IPS DF 6.9 (cell line): ENCODE data around the gene IL2RA.

ENCODE experiments used
- DNase-seq: peaks from one replicate; pipeline ENCODE4 v3.0.0-alpha.2; 2013; ENCODE audit warnings: low read depth, low spot score
- H3K27ac ChIP-seq: one replicate; pipeline ENCODE4 v1.5.1; 2013; ENCODE audit warnings: low read length, control low read depth
- H3K27me3 ChIP-seq: 2 replicates; pipeline ENCODE4 v1.6.1; 2013; ENCODE audit warnings: mild to moderate bottlenecking, low read length; ENCODE audit not compliant: control insufficient read depth, insufficient read depth
- H3K36me3 ChIP-seq: 2 replicates; pipeline ENCODE4 v1.6.1; 2013; ENCODE audit warnings: low read length; ENCODE audit not compliant: control insufficient read depth, insufficient read depth
- H3K4me1 ChIP-seq: 2 replicates; pipeline ENCODE4 v1.6.1; 2013; ENCODE audit warnings: low read length; ENCODE audit not compliant: control insufficient read depth, insufficient read depth
- H3K4me3 ChIP-seq: 2 replicates; pipeline ENCODE4 v1.5.1; 2013; ENCODE audit warnings: mild to moderate bottlenecking, low read length
- H3K9me3 ChIP-seq: 2 replicates; pipeline ENCODE4 v1.6.1; 2013; ENCODE audit warnings: low read length, inconsistent platforms; ENCODE audit not compliant: control insufficient read depth, insufficient read depth
- WGBS: extraction: QIAGEN DNeasy Blood & Tissue Kit; methylation state at CpG from one replicate; pipeline ENCODE4 v1.1.7; 2013; ENCODE audit warnings: mixed read lengths, missing lambda C conversion rate; ENCODE audit not compliant: insufficient read length, insufficient coverage; 5-methylcytosine and 5-hydroxymethylcytosine counted together

IL2RA gene

GRCh38 chr10:5983774-5984173 lies 78.4 kb downstream of the IL2RA start:
- Histone ChIP-seq H3K4me3 (no peak overlapping the region), H3K27me3 (peaks cover under 1% of the 10 kb centered on the region; the same call in 1 of the 2 replicates), H3K36me3 (no peaks in the 10 kb centered on the region), H3K4me1 (no peaks in the 10 kb centered on the region), H3K9me3 (no peaks in the 10 kb centered on the region), H3K27ac (no peak overlapping the region)
- no CpG with 5 or more reads among the region's 9 CpGs for WGBS
- no peak for DNase-seq

- Histone ChIP-seq H3K9me3 (no peaks in the 10 kb centered on the region), H3K4me3 (no peak overlapping the region), H3K27ac (no peak overlapping the region), H3K4me1 (no peaks in the 10 kb centered on the region), H3K27me3 (peaks cover 8% of the 10 kb centered on the region; the same call in 1 of the 2 replicates), H3K36me3 (no peaks in the 10 kb centered on the region; the same call in 1 of the 2 replicates)
- no CpG with 5 or more reads among the region's 9 CpGs for WGBS
- DNase-seq: no peak
These were observed 80.6 kb downstream of the IL2RA start for GRCh38 chr10:5981529-5981928.

GRCh38 chr10:5978230-5978489 lies 84.0 kb downstream of the IL2RA start:
- H3K4me1 ChIP-seq: no peaks in the 10 kb centered on the region
- no peaks in the 10 kb centered on the region; the same call in 1 of the 2 replicates for H3K36me3 ChIP-seq
- H3K27me3 ChIP-seq: peaks cover 15% of the 10 kb centered on the region; the same call in 1 of the 2 replicates
- no peaks in the 10 kb centered on the region for H3K9me3 ChIP-seq
- no peak for DNase-seq
- WGBS: no CpG with 5 or more reads among the region's 6 CpGs
- H3K4me3 ChIP-seq: peak overlapping the region; percentile 64; the same call in 1 of the 2 replicates
- no peak overlapping the region for H3K27ac ChIP-seq

- Histone ChIP-seq H3K4me3 (peak within 1 kb of the TSS; percentile 64), H3K27ac (no peak within 1 kb of the TSS), H3K36me3 (no peaks in the 10 kb centered on the region; the same call in 1 of the 2 replicates), H3K9me3 (no peaks in the 10 kb centered on the region), H3K27me3 (peaks cover 15% of the 10 kb centered on the region; the same call in 1 of the 2 replicates), H3K4me1 (no peaks in the 10 kb centered on the region)
- no CpG with 5 or more reads among the region's 80 CpGs for WGBS
- DNase-seq: no peak
These were observed 84.5 kb downstream of the IL2RA start, which contains the start of gene IL15RA for GRCh38 chr10:5977471-5978229. Gene IL15RA (minus strand): TSS chr10:5977543. CDS start chr10:5977492, 51 bp downstream.

- WGBS: no CpG with 5 or more reads among the region's 82 CpGs
- Histone ChIP-seq H3K36me3 (no peaks in the 10 kb centered on the region; the same call in 1 of the 2 replicates), H3K4me1 (no peaks in the 10 kb centered on the region), H3K9me3 (no peaks in the 10 kb centered on the region), H3K27ac (no peak overlapping the region), H3K27me3 (peaks cover 15% of the 10 kb centered on the region; the same call in 1 of the 2 replicates), H3K4me3 (peak overlapping the region; percentile 64)
- no peak for DNase-seq
These were observed 85.4 kb downstream of the IL2RA start for GRCh38 chr10:5976512-5977470.

DNA sequence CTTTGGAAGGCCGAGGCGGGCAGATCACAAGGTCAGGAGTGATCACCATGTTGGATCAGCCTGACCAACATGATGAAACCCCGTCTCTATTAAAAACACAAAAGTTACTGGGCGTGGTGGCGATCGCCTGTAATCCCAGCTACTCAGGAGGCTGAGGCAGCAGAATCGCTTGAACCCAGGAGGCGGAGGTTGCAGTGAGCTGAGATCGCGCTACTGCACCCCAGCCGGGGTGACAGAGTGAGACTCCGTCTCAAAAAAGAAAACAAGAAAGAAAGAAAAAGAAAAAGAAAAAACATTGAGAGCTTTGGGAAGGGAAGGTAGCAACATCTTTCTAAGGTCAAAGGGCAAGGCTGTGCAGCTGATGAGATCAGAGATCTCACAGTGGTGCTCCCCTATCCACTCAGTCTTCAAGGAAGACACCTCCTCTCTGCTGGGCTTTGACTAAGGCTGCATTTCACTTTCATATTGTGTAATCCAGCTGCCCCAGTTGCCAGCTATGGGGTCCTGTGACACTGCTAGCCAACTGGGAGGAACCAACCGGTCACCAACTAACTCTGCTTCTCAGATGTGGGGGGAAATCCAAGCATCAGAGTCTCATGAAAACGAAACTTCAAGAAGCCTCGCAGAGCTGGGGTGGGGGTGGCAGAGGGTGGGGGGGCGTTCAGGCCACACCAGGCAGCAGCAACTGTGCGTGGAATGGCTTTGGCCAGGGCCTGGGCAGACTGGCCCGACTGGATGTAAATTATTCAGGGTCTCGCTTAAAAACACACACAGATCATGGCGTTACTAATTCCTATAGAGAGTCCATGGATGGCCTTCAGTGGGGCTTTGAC lies 86.3 kb downstream of the IL2RA start:
- no peaks in the 10 kb centered on the region; the same call in 1 of the 2 replicates for H3K36me3 ChIP-seq
- no peak overlapping the region for H3K4me3 ChIP-seq
- DNase-seq: no peak
- H3K27me3 ChIP-seq: peaks cover 15% of the 10 kb centered on the region; the same call in 1 of the 2 replicates
- H3K4me1 ChIP-seq: no peaks in the 10 kb centered on the region
- H3K9me3 ChIP-seq: no peaks in the 10 kb centered on the region
- H3K27ac ChIP-seq: no peak overlapping the region
- WGBS: no CpG with 5 or more reads among the region's 20 CpGs

DNA sequence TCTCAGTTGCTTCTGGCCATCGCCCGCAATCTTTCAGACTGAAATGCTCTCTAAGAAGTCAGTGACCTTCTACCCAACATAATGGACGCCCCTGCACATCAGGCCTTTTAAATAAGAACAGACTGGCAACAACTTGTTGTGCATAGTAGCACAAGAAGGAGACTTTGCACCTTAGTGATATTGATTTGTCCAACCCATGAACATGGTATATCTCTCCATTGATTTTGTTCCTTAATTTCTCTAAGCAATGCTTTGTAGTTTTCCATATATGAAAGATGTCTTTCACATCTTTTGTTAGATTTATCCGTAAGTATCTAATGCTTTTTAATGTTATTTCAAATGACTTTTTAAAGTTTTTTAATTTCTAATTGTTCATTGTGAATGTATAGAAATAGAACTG lies 89.1 kb downstream of the IL2RA start:
- no peak for DNase-seq
- no peaks in the 10 kb centered on the region; the same call in 1 of the 2 replicates for H3K36me3 ChIP-seq
- peaks cover 9% of the 10 kb centered on the region; the same call in 1 of the 2 replicates for H3K27me3 ChIP-seq
- H3K4me3 ChIP-seq: no peak overlapping the region
- WGBS: no CpG with 5 or more reads among the region's 4 CpGs
- no peaks in the 10 kb centered on the region for H3K9me3 ChIP-seq
- H3K4me1 ChIP-seq: no peaks in the 10 kb centered on the region
- H3K27ac ChIP-seq: no peak overlapping the region

GRCh38 chr10:5971886-5972285 lies 90.3 kb downstream of the IL2RA start:
- Histone ChIP-seq H3K27ac (no peak overlapping the region), H3K27me3 (peaks cover 9% of the 10 kb centered on the region; the same call in 1 of the 2 replicates), H3K4me1 (no peaks in the 10 kb centered on the region), H3K36me3 (no peaks in the 10 kb centered on the region; the same call in 1 of the 2 replicates), H3K4me3 (no peak overlapping the region), H3K9me3 (no peaks in the 10 kb centered on the region)
- no CpG with 5 or more reads among the region's 4 CpGs for WGBS
- no peak for DNase-seq

- peaks cover 5% of the 10 kb centered on the region; the same call in 1 of the 2 replicates for H3K27me3 ChIP-seq
- no peak overlapping the region for H3K27ac ChIP-seq
- no peaks in the 10 kb centered on the region for H3K4me1 ChIP-seq
- H3K4me3 ChIP-seq: no peak overlapping the region
- no peaks in the 10 kb centered on the region for H3K36me3 ChIP-seq
- no CpG with 5 or more reads among the region's 8 CpGs for WGBS
- DNase-seq: no peak
- H3K9me3 ChIP-seq: no peaks in the 10 kb centered on the region
These were observed 90.8 kb downstream of the IL2RA start for GRCh38 chr10:5971315-5971832.
